ENCODE data around the gene KIF12.

KIF12 gene

GRCh38 chr9:114088571-114089170 is 10.4 kb downstream of the KIF12 start:
- TF ChIP-seq GATA3 (IDR thresholded peaks at IDR 0.05; ENCODE audit: low read depth, low read length): no peak
- no peak for TF ChIP-seq GATA2 (IDR thresholded peaks at IDR 0.05; ENCODE audit: low read depth, low read length)

DNA sequence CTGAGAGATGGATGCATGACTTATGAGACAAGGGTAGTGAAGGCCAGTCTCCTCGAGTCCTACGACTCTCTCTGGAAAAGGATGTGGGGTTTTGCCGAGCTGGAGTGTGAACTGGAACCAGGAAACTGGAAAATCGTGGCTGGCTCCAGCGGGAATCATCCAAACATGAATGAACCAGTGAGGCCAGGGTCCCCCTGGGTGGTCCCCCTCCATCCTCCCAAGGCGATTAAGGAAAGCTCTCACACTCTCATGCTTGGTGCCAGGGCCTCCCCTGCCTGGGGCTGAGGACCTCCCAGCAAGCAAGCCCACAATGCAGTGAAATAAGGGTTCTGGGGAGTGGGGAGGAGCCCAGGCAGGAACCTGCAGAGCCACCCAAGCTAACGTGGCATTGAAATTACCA is 11.4 kb downstream of the KIF12 start:
- TF ChIP-seq GATA2 (IDR thresholded peaks at IDR 0.05; ENCODE audit: low read depth, low read length) (no peak), GATA3 (IDR thresholded peaks at IDR 0.05; ENCODE audit: low read depth, low read length) (no peak)

- TF ChIP-seq GATA2 (IDR thresholded peaks at IDR 0.05; ENCODE audit: low read depth, low read length) (no peak), GATA3 (IDR thresholded peaks at IDR 0.05; ENCODE audit: low read depth, low read length) (no peak)
Observed at GRCh38 chr9:114086607-114087006, 12.5 kb downstream of the KIF12 start.

DNA sequence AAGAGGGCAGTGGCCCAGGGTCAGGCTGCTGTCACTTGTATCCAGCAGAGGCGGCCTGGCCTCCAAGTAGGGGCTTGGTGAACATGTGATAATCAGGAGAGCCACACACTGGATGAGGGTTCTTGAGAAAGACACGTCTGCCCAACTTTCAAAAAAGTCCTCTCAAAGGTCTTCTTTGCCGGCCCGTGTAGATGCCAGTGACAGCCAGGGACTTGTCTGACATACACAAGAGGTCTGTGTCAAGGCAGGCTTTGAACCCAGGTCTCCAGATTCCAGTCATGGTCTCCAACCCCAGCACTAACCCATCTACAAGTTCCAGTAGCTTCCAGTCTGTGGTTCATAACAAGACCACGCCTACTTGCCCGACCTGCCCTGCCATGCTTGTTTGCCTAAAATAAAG is 13.1 kb downstream of the KIF12 start:
- no peak for TF ChIP-seq GATA2 (IDR thresholded peaks at IDR 0.05; ENCODE audit: low read depth, low read length)
- TF ChIP-seq GATA3 (IDR thresholded peaks at IDR 0.05; ENCODE audit: low read depth, low read length): no peak

DNA sequence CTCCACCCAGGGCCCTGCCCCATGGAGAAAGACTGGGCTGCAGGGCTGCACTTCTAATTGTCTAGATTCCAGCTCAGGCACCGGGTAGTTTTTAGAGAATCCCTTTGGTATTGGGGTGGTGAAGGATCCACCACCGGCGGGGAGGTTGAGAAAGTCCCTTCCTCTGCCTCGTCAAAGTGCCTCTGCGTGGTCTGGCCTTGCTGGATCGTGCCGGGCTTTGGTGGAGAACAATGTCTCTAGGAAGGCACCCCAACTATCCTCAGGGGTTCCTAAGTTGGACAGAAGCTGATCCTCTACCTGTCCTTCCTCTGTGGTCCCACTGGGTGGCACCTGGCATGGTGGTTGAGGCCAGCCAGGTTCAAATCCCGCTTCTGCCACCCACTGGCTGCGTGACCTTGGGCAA is 13.7 kb downstream of the KIF12 start:
- TF ChIP-seq GATA2 (IDR thresholded peaks at IDR 0.05; ENCODE audit: low read depth, low read length) (no peak), GATA3 (IDR thresholded peaks at IDR 0.05; ENCODE audit: low read depth, low read length) (no peak)

- TF ChIP-seq GATA2 (IDR thresholded peaks at IDR 0.05; ENCODE audit: low read depth, low read length): no peak
- TF ChIP-seq GATA3 (IDR thresholded peaks at IDR 0.05; ENCODE audit: low read depth, low read length): no peak
Observed at GRCh38 chr9:114084282-114085073, 14.6 kb downstream of the KIF12 start.

DNA sequence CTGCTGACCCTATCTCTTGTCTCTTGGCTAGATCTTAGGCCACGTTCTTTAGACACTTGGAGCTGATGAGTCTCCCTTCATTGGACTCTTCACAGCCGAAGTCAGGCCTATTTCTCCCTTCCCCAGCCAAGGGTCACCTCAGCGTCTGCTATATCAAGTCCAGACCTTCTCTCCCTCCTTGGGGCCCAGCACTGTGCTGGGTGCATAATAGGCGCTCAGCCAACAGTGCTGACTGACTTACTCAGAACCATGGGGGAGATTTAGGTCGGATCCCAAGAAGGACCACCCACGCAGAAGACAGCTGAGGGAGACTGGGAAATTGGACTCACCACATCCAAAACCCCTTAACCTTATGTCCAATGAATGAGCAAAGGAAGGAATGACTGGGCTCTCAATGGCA is 15.4 kb downstream of the KIF12 start:
- TF ChIP-seq GATA2 (IDR thresholded peaks at IDR 0.05; ENCODE audit: low read depth, low read length): no peak
- TF ChIP-seq GATA3 (IDR thresholded peaks at IDR 0.05; ENCODE audit: low read depth, low read length): no peak

GRCh38 chr9:114082017-114082762 is 16.9 kb downstream of the KIF12 start:
- TF ChIP-seq GATA3 (IDR thresholded peaks at IDR 0.05; ENCODE audit: low read depth, low read length): no peak
- no peak for TF ChIP-seq GATA2 (IDR thresholded peaks at IDR 0.05; ENCODE audit: low read depth, low read length)

DNA sequence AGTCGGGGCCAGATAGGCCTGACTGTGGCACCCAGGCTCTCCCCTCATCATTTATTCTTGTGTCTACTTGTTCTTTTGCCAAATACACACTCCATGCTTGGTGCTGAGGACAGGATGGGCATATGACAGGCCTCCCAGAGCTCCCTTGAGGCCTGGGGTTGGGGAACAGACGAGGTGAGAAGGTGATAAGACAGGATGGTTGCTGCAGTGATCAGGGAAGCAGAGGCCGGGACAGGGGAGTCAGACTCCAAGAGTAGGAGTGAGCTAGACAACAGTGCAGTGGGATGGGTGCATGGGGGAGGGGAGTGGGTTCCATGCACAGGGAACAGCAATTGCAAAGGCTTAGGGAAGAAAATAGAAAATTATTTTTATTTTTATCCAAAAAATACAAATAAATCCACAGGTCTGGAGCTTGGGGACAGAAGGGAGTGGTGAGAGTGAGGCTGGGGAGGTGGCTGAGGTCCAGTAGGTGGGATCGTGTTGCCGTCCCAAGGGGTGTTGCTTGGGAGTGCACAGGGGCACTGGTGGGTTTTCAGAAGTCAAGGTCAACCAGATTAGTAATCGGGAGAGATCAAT is 17.6 kb downstream of the KIF12 start:
- TF ChIP-seq GATA2 (IDR thresholded peaks at IDR 0.05; ENCODE audit: low read depth, low read length) (no peak), GATA3 (IDR thresholded peaks at IDR 0.05; ENCODE audit: low read depth, low read length) (no peak)

DNA sequence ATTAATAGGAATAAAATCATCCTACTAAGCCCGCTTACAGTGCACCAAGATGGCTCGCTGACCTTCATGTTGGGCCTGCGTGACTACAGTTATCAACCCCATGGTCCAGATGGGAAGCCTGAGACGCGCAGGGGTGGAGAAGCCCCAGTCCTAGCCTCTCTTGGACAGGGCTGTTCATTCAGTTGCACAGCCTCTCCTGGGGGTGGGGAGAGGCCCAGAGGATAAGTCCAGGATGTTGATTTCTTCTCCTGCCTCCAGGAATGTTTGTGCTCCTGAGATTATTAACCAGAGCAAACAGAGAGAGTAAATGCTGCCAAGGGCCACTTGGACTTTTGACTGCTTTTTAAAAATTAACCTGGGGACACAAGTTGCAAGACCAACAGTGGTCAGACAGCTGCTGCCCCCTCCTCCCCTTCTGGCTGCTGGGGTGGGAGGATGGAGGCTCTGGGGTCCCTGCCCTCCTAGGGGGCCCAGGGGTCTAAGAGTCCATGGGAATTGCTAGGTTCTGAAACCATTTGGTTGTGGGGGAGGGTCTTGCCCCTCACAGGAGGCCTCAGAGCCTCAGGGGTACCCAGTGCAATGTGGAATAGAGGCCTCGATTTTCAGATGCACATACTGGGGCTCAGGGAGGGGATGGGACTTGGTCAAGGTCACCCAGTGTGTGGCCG is 18.2 kb downstream of the KIF12 start:
- no peak for TF ChIP-seq GATA2 (IDR thresholded peaks at IDR 0.05; ENCODE audit: low read depth, low read length)
- TF ChIP-seq GATA3 (IDR thresholded peaks at IDR 0.05; ENCODE audit: low read depth, low read length): no peak

DNA sequence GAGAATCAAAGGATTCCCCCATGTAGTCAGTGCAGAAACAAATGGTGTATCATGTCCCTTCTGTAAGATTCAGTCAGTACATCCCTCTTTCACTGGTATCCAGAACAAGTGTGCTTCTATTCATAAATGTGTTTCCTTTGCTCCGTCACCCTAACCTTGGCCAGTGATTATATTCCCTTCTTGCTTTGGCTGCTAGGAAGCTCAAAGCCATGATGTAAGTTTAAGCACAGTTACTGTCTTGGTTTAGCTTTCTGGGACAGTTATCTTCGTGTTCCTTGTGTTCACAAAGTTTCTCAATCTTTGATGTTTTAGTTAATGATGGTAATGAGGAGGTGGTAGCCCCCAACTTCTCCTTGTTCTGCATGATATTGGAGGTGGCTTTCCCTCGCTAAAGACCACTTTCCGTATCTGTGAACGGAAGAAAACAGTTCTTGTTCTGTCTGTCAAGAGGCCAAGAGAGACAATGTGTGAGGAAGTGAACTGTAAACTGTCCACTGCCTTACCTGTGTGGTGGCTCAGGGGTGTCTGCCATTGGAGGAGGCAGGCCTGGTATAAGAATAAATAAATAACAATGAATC is 18.8 kb downstream of the KIF12 start:
- TF ChIP-seq GATA3 (IDR thresholded peaks at IDR 0.05; ENCODE audit: low read depth, low read length): no peak
- no peak for TF ChIP-seq GATA2 (IDR thresholded peaks at IDR 0.05; ENCODE audit: low read depth, low read length)

DNA sequence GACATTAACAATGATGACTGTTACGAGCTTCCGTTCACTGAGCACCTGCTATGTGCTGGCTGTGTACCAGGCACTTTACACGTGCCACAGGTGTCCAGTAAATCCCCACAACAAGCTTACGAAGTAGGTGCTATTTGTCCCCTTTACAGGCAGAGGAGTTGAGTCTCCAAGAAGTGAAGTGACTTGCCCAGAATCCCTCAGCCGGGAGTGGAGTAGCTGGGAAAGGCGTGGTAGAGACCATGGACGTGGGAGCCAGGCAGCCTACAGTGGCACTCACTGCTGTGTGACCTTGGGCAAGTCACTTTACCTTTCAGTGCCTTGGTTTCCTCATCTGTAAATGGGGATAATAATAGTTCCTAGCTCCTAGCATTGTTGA is 20.3 kb downstream of the KIF12 start:
- TF ChIP-seq GATA3 (IDR thresholded peaks at IDR 0.05; ENCODE audit: low read depth, low read length) (no peak), GATA2 (IDR thresholded peaks at IDR 0.05; ENCODE audit: low read depth, low read length) (no peak)

DNA sequence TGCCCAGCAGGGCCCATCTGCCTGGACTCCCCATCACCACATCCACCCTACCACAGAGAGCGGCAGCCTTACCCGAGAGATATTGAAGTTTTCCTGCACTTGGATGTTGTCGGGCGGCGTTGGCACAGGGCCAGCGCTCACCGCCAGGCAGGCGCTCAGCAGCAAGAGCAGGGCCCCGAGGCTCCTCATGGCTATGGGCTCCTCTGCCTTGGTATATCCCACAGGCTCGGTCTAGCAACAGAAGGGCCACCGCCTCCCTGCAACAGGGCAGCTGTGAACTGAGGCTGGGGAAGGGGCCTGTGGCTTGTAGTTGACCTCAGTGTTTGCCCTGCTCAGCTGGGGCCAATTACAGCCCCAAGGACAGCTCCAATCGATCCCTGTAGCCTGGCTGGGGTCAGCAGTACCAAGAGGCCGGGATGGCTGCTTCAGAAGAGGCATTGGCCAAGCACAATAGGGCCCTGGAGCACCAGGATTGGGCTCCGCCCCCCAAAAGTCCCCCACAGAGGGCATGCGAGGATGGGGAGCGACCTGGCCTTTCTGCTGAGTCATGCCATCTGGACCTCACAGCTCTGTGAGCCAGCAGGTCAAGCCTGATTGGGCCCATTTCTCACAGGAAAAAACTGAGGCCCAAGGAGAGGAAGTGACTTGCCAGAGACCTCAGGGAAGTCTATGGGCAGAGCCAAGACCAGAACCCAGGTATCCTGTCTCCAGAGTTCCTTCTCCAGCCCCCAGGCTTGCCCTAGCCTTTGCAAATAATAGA is 20.9 kb downstream of the KIF12 start, which contains the start of gene AMBP:
Gene AMBP (minus strand): TSS at position 280 of the 760 bp plus-strand sequence. CDS start 91 bp downstream, at position 189.
- TF ChIP-seq GATA2 (IDR thresholded peaks at IDR 0.05; ENCODE audit: low read depth, low read length) (no peak), GATA3 (IDR thresholded peaks at IDR 0.05; ENCODE audit: low read depth, low read length) (no peak)

Data from SH-SY5Y (cell line).